SH-SY5Y (cell line): ENCODE results near the gene DHDH.

Source experiments
- GATA2 ChIP-seq: IDR thresholded peaks from 2 replicates; pipeline ENCODE4 v1.6.1; 2011; ENCODE audit warnings: mild to moderate bottlenecking, low read depth, low read length
- GATA3 ChIP-seq: IDR thresholded peaks from 2 replicates; pipeline ENCODE4 v1.6.1; 2011; ENCODE audit warnings: low read depth, mild to moderate bottlenecking, low read length, moderate library complexity

DNA sequence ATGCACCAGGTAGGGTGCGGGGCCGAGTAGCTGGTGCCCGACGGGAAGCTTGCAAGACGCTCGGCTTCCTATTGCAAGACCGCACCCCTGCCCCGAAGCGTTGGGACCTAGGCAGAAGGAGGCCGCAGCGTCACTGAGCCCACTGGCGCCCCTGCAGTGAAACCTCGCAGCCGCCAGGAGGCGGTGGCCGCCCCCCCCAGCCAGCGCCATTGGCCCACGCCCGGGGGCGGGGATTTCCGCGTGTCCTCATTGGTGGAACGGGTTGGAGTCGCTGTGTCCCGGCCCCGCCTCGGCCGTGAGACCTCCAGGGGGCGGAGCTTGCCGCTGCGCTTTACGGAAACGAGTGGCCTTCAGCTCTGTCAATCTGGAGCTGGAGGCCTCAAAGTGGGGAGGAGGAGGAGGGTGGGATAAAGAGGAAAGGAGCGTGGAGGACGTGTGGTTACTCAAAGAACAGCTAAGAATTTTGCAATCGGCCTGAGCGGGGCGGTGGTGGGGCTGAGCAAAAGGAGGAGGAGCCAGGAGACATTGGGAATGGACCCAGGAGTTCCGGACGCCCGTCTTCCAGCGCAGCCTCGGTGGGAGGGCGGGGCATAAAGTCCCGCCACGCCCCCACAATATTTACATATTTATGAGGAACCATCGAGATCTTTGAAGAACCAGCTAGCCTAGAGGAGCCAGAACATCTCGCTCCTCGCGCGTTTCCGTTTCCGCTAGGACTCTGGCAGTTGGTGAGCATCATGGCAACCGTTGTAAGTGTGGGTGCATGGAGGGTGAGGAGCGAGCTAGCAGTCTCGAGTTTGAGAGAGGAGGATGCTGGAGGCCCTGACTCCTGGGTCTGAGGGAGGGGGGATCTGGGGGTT lies 59.9 kb downstream of the DHDH start, which contains the start of the genes GYS1 and RUVBL2:
- no peak for TF ChIP-seq GATA2
- TF ChIP-seq GATA3, result no peak
